NCI-H226 (cell line): ENCODE measurements around the gene EXOC4.
"Not testable (repeated sequence)": the region's sequence is repeated elsewhere in the genome, so short reads cannot be mapped to it uniquely, and the experiment has no call there.

ENCODE experiments used
- DNase-seq: peaks from one replicate; pipeline ENCODE4 v3.0.0-alpha.2; 2015

EXOC4 gene

DNA sequence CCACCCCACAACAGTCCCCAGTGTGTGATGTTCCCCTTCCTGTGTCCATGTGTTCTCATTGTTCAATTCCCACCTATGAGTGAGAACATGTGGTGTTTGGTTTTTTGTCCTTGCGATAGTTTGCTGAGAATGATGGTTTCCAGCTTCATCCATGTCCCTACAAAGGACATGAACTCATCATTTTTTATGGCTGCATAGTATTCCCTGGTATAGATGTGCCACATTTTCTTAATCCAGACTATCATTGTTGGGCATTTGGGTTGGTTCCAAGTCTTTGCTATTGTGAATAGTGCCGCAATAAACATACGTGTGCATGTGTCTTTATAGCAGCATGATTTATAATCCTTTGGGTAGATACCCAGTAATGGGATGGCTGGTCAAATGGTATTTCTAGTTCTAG is 26.1 kb downstream of the EXOC4 start:
- DNase-seq, result not testable (repeated sequence)

DNA sequence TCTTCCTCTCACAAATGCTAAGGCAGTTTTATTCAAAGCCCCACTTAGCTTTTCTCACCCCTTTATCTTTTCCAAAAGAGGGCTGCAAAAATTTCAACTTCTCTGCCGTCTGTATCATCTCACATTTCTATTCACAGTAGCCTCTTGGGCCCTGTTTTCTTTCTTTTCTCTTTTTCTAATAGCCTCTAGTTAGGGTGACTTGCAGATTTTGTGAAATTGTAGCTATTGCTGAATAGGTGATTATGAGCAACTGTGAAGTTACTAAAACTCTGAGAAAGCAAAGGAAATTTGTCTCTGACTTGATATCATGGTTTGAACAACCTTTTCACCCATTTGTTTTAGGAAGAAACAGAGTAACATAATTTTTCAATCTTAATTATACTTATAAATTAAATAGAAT is 29.2 kb downstream of the EXOC4 start:
- DNase-seq, result no peak

DNA sequence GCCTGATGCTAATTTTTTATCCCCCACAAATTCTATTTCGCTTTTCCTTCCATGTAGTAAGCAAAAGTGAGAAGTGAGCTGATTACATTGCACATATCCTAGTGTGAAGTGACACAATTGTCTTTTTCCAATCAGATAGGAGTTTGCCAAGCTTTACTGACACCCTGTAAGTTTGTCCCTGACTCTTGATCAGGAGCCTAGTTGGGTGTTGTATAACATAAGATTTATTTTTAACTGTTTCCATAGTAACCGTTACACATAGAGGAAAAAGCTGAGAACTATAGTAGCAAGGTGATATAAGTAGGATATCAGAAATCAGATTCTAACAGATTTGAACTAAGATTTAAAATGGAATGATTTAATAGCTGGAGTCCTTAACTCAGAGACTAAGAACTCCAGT is 31.2 kb downstream of the EXOC4 start:
- DNase-seq, result no peak

DNA sequence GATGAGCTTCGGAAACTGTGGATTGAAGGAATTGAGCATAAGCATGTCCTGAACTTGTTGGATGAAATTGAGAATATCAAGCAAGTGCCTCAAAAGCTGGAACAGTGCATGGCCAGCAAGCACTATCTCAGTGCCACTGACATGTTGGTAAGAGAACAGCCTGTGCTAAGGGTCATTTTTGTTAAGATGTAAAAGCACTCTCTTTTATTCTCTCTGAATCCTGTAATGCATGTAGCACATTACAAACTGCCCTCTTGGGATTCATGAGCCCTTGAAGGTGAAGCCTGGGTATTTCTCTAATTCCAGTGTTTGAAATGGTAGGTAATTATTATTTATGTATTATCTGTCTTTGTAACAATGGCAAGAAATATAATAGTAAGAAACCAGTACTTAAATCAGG is 36.1 kb downstream of the EXOC4 start:
- no peak for DNase-seq

DNA sequence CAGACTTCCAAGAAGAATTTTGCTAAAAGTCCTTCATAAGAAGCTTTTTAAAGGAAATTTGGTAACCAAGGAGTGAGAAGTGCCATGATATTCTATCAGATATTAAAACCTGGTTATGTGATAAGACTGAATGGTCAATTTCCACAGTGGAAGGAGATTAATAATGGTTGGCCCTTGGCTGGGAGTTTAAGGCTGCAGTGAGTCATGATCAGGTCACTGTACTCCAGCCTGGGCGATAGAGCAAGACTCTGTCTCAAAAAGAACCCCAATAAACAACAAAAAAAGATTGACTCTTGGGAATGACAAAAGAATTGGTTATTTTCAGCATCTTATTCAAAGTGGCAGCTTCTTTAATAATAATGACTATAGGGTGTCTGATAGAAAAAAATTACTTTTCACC is 37.2 kb downstream of the EXOC4 start:
- no peak for DNase-seq

DNA sequence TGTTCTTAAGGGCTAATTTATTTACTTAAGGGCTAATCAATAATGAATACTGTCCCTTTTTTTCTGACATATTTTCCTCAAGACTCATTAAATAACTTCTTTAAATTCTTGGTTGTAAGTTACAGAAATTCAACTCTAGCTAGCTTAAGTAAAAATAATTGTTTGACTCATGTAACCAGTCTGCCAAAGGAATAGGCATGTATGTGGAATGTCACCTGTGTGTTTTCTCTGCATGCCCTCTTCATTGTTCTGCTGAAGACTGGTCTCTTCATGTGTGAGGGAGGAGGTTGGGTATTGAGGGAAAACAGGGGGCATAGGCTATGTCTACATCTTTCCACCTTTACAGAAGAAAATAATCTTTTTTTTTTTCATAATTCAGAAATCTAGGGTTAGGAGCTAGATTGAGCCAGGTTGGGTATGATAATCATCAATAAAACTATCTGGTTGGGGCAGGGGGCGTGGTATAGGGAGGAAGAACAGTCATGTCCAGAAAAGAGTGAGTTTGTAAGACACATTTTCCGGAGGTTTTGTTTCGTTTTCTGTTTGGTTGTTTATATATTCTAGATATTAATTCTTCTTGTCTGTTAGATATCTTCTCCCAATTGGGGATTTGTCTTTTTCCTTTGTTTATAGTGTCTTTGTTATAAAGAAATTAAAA is 37.9 kb downstream of the EXOC4 start:
- DNase-seq, result no peak

DNA sequence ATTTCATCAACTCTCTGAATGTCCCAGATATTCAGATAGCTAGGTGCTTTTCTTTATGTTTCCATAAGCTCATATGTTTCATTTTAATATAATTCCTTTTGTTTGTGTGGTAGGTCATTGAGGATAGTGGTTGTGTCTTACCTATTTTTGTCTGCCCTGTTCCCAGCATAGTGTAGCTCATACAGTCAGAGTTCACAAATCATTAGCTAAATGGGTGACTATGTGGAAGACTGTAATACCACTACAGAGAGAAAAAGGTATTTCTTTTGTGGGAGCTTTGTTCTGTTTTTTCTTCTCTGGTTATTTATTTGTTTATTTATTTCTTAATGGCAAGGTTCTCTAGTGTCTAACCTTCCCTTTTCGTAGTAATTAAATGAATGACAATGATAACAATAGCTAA is 39.8 kb downstream of the EXOC4 start:
- no peak for DNase-seq

DNA sequence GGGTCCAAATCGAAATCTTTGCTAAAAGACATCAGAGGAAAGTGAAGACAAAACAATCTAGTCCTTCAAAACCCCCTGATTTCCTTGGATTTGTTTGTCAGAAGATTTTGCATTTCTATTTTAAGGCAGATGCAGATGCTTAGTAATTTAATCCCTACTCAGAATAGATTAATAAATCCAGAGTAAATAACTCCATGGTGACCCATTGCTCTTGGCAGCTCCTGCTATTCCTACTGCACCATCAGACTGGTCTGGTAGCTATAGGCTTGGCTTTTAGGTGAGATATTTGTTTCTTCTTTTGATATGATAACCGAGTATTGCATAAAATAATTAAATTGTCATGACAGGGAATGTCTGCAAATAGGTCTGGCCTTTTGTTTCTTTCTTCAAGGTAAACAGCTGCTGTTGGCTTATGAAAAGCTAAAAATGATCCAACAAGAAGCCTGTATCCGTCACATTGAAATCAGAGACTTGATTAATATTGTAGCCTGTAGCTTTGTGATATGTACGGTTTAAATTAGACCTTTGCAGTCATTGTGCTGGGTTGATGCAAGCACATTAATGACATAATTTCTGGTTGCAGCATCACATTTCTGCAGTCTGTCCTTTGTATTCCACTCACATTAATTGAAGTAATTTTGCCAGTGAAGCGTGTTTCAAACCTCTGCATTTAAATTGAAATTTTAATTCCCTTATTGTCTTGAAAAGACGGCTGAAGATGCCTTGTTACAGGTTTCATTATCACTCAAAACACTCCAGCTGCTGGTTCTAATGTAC is 40.7 kb downstream of the EXOC4 start:
- no peak for DNase-seq

DNA sequence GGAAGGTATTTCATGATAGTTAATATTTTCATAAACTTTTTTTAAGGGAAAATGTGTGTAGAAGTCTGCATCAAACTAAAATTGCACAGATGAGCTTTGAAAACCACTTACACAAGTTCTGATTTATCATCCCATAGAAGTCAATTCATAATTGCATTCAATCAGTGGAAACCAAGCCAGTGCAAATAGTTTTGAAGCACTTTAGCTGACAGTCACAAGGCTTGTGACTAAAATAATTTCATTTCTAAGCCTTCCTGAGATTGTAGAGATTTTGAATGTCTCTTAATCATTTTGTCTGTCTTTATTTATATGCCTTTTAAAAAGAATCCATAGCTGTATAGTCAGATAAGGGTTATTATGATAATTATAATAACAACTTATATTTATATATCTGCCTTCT is 41.4 kb downstream of the EXOC4 start:
- no peak for DNase-seq

DNA sequence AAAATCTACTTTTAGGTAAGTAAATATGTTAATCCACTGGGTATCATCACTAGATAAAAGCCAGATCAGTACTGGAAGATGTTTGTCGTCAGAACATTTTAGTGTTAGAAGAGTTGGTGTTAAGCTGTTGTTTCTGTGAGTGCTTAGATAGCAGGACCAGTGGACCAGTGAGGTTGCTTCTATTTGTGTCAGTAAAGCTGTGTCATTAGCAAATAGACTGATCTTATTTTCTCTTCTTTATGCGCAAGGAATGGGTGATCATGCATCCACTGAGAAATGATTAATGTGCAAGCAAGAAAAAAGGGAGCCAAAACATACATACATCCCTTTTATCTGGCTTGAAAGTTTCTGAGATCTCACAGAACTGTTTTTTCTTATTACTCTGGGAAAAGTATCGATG is 42.6 kb downstream of the EXOC4 start:
- DNase-seq, result no peak

DNA sequence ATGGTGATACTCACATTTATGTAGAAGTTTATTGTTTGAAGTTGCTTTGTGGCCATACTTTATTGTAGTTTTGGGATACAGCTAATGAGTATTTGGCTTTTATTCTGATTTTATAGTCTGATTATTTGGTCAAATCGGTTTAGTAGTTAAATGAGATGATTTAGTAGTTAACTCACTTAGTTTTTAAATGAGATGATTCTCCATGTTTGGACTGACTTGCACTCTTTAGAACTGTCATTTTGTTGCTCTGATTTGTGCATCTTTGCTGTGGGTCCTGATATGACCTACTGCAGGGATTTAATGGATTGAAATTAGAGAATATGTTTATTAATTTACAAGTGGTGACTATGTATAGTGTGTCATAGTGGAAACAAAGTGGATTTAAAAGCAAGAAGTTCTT is 44.2 kb downstream of the EXOC4 start:
- no peak for DNase-seq

DNA sequence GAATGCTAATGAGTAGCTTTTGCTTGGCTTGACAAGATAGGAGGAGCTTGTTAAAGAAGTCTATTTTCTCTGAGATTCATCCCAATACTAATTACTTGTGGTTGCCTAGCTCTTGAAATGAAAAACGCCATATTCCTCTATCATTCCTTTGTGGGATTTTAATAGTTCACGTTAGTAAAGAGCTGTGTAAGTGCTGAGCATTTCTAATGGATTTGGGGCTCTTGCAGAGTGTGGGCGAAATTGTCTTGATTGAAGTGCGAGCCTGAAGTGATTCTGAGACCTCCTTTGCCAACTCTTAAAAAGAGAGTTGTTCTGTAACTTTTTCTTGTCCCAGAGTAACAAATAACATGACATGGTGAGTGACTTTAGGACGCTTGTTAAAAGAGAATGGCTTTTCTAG is 45.2 kb downstream of the EXOC4 start:
- DNase-seq, result no peak

DNA sequence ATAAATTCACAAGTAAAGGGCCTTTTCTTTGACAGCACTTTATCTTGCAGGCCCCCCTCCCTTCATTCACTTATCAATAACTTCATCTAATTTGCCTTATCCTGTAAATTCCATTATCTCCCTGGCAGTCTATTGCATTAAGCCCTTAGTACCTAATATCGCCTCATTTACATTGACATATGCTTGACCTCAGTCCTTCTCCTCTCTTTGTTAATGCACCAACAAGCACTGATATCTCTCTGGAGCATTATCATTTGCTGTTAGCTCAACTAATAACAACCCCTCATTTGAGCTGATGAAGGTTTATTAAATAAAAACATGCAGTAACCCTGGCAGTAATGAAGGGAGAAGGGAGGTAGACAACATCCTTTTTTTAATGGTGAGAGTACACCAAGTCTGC is 46.8 kb downstream of the EXOC4 start:
- no peak for DNase-seq

DNA sequence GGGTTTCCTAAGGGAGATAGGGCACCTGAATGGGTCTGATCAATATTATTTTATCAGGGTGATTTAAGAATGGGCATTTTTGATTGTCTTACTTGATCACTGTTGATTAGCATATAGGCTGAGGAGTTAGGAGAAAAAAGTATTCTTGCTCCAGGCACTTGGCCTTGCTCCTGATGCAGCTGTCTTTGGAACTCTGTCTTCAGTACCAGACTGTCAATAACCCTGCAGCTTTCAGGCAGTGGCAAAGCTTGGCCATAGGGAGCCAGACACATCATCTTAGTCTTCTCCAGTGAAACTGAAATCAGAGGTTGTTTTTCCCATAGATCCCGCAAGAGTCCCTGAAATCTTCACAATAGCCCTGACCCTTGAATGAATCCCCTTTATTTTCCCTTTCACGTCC is 47.2 kb downstream of the EXOC4 start:
- DNase-seq, result no peak

DNA sequence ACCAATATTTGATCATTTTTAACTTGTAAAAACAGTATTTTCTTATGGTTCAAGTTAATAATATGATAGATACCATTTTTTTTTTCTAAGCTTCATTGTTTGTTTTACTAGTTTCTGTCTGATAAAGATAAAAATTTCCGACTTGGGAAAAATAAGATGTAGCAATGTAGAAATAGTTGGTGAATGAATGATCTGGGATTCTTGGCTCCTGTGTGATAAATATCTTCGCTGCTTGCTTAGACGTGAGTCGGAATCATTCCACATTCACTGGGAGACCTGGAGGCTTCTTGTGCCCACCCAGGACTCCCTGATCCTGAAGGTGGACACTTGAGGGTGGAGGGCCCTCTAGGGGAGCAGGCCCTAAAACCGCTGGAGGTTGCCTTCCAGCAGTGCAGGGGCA is 47.9 kb downstream of the EXOC4 start:
- DNase-seq, result no peak

DNA sequence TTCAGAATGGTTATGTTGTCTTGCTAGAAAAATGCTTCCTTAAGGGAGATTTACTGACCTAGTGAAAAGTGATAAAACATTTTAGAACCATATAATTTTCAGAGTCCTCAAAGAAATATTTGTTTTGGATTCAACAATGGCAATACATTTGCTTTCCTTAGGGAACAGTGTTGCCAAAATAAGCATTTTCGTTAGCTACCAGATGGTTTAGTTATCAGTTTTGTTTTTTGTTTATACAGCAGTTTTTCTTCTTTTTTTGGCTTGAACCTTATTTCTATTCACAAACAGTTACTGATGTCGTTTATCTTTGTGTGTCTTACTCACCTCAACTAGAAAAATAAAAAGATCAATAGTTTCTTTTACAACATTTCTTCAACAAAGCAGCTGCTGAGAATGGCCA is 48.6 kb downstream of the EXOC4 start:
- DNase-seq, result no peak

DNA sequence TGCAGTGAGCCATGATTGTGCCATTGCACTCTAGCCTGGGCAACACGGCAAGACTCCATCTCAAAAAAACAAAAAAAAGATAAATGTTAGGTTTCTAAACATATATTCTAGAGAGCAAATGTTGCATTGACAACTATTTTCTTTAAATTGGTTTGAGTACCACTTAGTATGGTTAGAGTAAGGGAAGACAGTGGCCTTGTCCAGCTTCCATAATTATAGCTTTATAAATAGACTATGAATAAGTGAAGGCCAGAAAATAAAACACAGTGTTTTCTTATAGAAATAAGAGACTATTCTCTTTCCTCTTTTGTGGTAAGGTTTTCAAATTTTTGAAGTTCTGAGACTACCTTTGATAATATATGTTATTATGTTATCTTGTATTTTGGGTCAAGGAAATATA is 50.5 kb downstream of the EXOC4 start:
- DNase-seq, result no peak

DNA sequence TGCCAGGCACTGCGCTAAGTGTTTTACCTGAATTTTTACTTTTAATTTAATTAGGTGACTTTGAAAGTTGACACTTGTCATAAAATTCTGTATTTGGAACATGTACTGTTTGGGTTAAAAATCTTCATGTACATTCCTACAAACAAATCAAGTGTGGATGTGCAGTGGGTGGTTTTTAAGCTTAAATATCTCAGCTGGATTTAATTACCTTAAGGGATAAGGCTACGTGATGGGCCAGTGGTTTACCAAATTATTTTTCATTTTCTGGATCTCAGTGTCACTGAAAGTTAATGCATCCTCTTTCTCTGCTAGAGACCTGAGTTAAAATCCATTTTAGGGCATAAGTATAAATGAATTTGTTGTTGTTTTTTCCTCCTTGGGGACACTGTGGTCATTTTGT is 51.1 kb downstream of the EXOC4 start:
- no peak for DNase-seq

DNA sequence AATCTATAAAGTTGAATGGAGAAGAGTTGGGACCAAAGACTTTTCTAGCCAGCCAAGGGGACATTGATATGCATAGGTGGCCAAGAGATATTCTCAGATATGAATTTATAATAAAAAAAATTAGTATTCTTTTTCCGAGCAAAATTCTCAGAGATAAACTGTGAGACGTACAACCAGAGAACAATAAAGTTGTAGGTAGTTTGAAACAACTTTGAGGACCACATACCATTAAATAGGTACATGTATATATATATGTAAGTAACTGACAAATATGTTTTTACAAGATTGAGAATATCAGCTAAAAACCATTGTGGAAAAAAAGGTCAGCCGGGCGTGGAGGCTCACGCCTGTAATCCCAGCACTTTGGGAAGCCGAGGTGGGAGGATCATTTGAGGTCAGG is 56.5 kb downstream of the EXOC4 start:
- DNase-seq, result no peak

DNA sequence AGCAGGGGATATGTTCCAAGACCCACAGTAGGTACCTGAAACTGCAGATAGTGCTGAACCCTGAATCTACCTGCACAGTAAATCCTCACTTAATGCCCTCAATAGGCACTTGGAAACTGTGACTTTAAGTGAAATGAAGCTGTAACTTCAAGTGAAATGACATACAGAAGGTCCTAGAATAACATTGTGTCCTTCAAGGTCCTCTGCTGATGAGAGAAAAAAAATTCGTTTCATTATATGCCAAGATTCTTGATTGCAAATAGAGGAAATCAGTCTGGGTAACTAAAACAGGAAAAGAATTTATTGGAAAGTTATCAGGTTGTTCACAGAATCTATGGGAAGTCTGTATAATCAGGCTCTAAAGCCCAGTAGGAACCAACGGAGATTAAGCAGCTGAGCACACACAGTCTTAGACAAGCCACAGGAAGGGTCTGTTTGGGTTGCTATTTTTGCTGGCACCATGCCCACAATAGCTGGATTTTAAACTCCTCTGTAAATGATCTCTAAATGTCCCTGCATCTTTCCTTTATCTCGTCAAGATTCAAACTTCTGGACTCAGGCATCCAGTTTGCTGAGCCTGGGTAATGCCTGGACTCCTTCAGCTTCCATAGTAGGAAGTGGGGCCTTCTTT is 57.5 kb downstream of the EXOC4 start:
- no peak for DNase-seq

DNA sequence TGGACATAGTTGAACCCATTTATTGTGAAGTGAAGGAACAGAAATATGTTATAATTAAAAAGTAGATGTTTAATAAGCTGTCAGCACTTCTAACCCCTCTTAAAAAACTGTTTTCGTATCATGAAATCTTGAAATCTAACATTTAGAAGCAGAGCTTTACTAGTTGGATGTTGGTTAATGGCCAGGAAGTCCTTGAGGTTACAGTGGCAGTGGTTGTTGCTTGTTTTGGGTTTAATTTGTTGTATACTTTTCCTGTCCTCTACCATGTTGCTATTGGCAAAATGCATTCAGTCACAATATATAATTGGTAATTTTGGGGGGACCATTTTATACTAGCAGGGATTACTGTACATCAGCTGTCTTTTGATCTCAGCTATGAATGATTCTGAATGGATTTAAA is 60.7 kb downstream of the EXOC4 start:
- no peak for DNase-seq

DNA sequence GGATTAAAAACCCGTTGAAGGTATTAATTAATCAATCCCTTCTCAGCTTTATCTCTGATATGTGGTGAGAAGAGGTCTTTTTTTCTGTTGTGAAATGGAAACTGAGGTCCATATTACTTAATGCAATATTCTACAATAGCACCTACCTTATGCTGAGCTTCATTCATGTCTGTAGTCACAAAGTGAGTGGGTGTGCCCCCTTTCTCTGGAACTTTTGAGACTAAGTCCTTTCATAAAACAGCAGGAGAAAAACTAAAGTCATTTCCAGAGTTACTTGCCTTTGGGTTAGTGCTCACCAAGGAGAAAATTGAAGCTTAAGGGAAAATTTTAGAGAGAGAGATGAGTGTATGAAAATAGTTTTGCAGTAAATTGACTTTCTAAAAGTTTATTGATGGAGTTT is 61.2 kb downstream of the EXOC4 start:
- DNase-seq, result no peak

DNA sequence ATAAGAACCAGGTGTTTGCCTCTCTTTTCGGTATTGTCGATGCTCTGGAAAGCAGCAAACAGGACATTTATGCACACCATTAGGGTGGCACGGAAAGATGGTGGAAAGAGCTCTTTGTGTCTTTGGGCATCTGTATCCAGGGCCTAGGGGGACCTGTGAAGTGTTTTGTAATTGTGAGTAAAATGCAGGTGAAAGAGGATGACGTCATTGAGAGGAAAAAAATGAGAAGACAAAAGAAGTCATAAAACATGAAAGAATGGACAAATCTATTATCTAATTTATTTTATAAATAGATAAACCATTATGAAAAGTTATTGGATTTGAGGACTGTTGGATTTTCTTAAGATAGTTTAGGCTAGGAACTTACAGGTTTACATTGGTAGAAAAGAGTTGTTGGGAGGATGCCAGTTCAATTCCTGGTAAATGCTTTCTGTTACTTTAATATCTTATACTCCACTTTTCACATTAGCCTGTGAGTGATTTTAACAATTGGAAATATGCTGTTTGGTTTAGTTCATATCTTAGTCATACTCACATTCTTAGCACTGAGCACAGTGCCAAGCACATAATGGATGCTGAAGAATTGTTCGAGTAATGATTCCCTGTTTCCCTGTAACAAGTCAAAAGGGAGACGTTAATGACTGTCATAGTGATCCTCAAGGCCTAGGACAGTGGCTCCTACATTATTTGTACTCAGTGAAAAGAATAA is 62.6 kb downstream of the EXOC4 start:
- peak; percentile 5 for DNase-seq

DNA sequence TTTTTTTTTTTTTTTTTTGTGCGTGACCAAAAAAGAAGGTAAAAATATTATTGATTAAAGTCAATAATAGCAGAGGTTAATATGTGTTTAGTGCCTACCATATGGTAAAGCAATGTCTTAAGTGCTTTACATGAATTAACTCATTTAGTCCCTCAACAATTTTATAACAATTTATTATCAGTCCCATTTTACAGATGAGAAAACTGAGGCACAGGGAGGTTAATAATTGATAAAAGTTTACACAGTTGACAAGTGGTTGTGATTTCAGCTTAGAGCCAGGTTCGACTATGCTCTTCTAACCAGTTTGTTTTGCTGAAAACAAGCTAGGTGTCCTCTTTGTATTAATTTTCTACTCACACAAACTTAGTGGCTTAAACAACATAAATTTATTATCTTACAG is 67.0 kb downstream of the EXOC4 start:
- DNase-seq, result no peak
